ENCODE data around the gene FAM13C. TPM values are rescaled to one million over a fixed set of nuclear protein-coding genes. Genes with fewer than 3 reads are reported as not detected.

FAM13C gene
- polyA plus RNA-seq, 2 of the 4 experiments (the other 2 are of a cell fraction), result not detected

GRCh38 chr10:59337201-59337652 lies 25.1 kb downstream of the FAM13C start:
- TF ChIP-seq EHF (CRISPR knock-in tag; IDR thresholded peaks at IDR 0.05) (no peak), CBX2 (IDR thresholded peaks at IDR 0.05; ENCODE audit: borderline replicate concordance, low read depth) (no peak), MAFK (IDR thresholded peaks at IDR 0.05; ENCODE audit: partially characterized antibody) (no peak), PBX3 (IDR thresholded peaks at IDR 0.05) (no peak), RNF2 (IDR thresholded peaks at IDR 0.05; ENCODE audit: borderline replicate concordance, low read depth) (no peak), HOXB5 (CRISPR knock-in tag; IDR thresholded peaks at IDR 0.05) (no peak), ZC3H11A (IDR thresholded peaks at IDR 0.05) (no peak), JUNB (IDR thresholded peaks at IDR 0.05) (no peak), EHMT2 (IDR thresholded peaks at IDR 0.05; ENCODE audit: low read depth) (no peak), NPAS2 (CRISPR knock-in tag; IDR thresholded peaks at IDR 0.05; ENCODE audit: borderline replicate concordance) (no peak), HOXB13 (CRISPR knock-in tag; IDR thresholded peaks at IDR 0.05; ENCODE audit: low read depth) (no peak), JUN (IDR thresholded peaks at IDR 0.05) (no peak), MYC (IDR thresholded peaks at IDR 0.05; ENCODE audit: borderline replicate concordance, low read length) (no peak), PHF8 (IDR thresholded peaks at IDR 0.05; ENCODE audit: borderline replicate concordance, low read depth) (no peak), ESRRA (IDR thresholded peaks at IDR 0.05; ENCODE audit: borderline replicate concordance, low read length) (no peak)
- TF ChIP-seq, protein P1, sequence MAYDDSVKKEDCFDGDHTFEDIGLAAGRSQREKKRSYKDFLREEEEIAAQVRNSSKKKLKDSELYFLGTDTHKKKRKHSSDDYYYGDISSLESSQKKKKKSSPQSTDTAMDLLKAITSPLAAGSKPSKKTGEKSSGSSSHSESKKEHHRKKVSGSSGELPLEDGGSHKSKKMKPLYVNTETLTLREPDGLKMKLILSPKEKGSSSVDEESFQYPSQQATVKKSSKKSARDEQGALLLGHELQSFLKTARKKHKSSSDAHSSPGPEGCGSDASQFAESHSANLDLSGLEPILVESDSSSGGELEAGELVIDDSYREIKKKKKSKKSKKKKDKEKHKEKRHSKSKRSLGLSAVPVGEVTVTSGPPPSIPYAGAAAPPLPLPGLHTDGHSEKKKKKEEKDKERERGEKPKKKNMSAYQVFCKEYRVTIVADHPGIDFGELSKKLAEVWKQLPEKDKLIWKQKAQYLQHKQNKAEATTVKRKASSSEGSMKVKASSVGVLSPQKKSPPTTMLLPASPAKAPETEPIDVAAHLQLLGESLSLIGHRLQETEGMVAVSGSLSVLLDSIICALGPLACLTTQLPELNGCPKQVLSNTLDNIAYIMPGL (CRISPR knock-in tag; IDR thresholded peaks at IDR 0.05; ENCODE audit: borderline replicate concordance), result no peak
- TF ChIP-seq, protein P2, sequence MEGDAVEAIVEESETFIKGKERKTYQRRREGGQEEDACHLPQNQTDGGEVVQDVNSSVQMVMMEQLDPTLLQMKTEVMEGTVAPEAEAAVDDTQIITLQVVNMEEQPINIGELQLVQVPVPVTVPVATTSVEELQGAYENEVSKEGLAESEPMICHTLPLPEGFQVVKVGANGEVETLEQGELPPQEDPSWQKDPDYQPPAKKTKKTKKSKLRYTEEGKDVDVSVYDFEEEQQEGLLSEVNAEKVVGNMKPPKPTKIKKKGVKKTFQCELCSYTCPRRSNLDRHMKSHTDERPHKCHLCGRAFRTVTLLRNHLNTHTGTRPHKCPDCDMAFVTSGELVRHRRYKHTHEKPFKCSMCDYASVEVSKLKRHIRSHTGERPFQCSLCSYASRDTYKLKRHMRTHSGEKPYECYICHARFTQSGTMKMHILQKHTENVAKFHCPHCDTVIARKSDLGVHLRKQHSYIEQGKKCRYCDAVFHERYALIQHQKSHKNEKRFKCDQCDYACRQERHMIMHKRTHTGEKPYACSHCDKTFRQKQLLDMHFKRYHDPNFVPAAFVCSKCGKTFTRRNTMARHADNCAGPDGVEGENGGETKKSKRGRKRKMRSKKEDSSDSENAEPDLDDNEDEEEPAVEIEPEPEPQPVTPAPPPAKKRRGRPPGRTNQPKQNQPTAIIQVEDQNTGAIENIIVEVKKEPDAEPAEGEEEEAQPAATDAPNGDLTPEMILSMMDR (IDR thresholded peaks at IDR 0.05), result no peak
- TF ChIP-seq, protein P3, sequence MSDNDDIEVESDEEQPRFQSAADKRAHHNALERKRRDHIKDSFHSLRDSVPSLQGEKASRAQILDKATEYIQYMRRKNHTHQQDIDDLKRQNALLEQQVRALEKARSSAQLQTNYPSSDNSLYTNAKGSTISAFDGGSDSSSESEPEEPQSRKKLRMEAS (IDR thresholded peaks at IDR 0.05), result no peak
- 0 out of 3 replicates have a peak, but pooled peaks cover 5% of the 10 kb centered on the region for H3K4me1 ChIP-seq
- POLR2A ChIA-PET, result no interaction called here
- no peak overlapping the region for H3K4me3 ChIP-seq
- ATAC-seq (no peak), FAIRE-seq (no peak), DNase-seq (ENCODE audit: low read depth in 1 of 2, low spot score in 1 of 2) (peak in 1 of 2 experiments; percentile 12)
- peak overlapping the region in 1 of 2 experiments; percentile 42; a peak in 2 of 6 replicates for H3K27ac ChIP-seq
- no peaks in the 10 kb centered on the region for H3K9me3 ChIP-seq
- CTCF ChIA-PET, result interaction anchor here (2.2 kb wide), 1 partner anchor 8 kb away, joined by 7 read pairs; no protein-coding TSS in a partner anchor
- H3K4me2 ChIP-seq, result no peak overlapping the region

GRCh38 chr10:59336632-59337031 lies 25.7 kb downstream of the FAM13C start:
- Histone ChIP-seq H3K4me3 (no peak overlapping the region), H3K4me1 (0 out of 3 replicates have a peak, but pooled peaks cover 5% of the 10 kb centered on the region), H3K4me2 (no peak overlapping the region), H3K27ac (no peak overlapping the region; a peak in 1 of 6 replicates), H3K9me3 (no peaks in the 10 kb centered on the region)
- TF ChIP-seq EHF (CRISPR knock-in tag; IDR thresholded peaks at IDR 0.05) (no peak), EP300 (IDR thresholded peaks at IDR 0.05) (no peak), MAFK (IDR thresholded peaks at IDR 0.05; ENCODE audit: partially characterized antibody) (no peak)
- ChIA-PET CTCF (interaction anchor here (2.2 kb wide), 1 partner anchor 8 kb away, joined by 7 read pairs; no protein-coding TSS in a partner anchor), POLR2A (no interaction called here)
- WGBS (ENCODE audit: missing lambda C conversion rate), result 29% methylated on average over 2 of the region's 2 CpGs
- no peak for DNase-seq (ENCODE audit: low read depth in 1 of 2, low spot score in 1 of 2)
- no peak for FAIRE-seq
- no peak for ATAC-seq
